Liver (tissue), 3 donors: ENCODE measurements around the gene UBXN6.

Experiments used
- MAX ChIP-seq: IDR thresholded peaks from 2 replicates; pipeline ENCODE4 v1.6.1; 2016; ENCODE audit warnings: antibody characterized with exemption
- NR2F2 ChIP-seq: IDR thresholded peaks from 2 replicates; pipeline ENCODE4 v1.6.1; 2016; ENCODE audit warnings: antibody characterized with exemption
- RAD21 ChIP-seq, 2 donors: IDR thresholded peaks; 2 replicates each; pipeline ENCODE4 v1.6.1; 2016; ENCODE audit warnings: antibody characterized with exemption in 2 of 2, mild to moderate bottlenecking in 2 of 2
- RXRA ChIP-seq, 2 donors: IDR thresholded peaks; 2 replicates each; pipeline ENCODE4 v1.6.1; 2017 to 2018; ENCODE audit warnings: antibody characterized with exemption in 2 of 2, mild to moderate bottlenecking in 1 of 2
- SP1 ChIP-seq: IDR thresholded peaks from 2 replicates; pipeline ENCODE4 v1.6.1; 2018; ENCODE audit warnings: antibody characterized with exemption, mild to moderate bottlenecking
- ZBTB33 ChIP-seq: IDR thresholded peaks from 2 replicates; pipeline ENCODE4 v1.6.1; 2016; ENCODE audit warnings: antibody characterized with exemption
- TF ChIP-seq, protein P1 (sequence below): fragments of 150-350 bp; IDR thresholded peaks from 2 replicates; pipeline ENCODE4 v1.5.1; 2017; ENCODE audit warnings: improper control_type of control experiment, low read depth, low read length; ENCODE audit not compliant: missing input control
- donor health status: healthy.
- donor health status: healthy.

GRCh38 chr19:4428326-4428975 is 29.1 kb downstream of the UBXN6 start:
- TF ChIP-seq SP1 (no peak), NR2F2 (no peak), MAX (no peak), ZBTB33 (no peak), RXRA (IDR thresholded peaks at IDR 0.05) (no peak), RAD21 (IDR thresholded peaks at IDR 0.05) (no peak)
- TF ChIP-seq, protein P1, sequence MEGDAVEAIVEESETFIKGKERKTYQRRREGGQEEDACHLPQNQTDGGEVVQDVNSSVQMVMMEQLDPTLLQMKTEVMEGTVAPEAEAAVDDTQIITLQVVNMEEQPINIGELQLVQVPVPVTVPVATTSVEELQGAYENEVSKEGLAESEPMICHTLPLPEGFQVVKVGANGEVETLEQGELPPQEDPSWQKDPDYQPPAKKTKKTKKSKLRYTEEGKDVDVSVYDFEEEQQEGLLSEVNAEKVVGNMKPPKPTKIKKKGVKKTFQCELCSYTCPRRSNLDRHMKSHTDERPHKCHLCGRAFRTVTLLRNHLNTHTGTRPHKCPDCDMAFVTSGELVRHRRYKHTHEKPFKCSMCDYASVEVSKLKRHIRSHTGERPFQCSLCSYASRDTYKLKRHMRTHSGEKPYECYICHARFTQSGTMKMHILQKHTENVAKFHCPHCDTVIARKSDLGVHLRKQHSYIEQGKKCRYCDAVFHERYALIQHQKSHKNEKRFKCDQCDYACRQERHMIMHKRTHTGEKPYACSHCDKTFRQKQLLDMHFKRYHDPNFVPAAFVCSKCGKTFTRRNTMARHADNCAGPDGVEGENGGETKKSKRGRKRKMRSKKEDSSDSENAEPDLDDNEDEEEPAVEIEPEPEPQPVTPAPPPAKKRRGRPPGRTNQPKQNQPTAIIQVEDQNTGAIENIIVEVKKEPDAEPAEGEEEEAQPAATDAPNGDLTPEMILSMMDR: no peak
